Neural crest cell (in vitro differentiated cells): ENCODE results near the gene SUPT3H. TPM values are rescaled to one million over a fixed set of nuclear protein-coding genes. Genes with fewer than 3 reads are reported as not detected.

Experiments
- DNase-seq: peaks from one replicate; pipeline ENCODE4 v3.0.0; 2021; ENCODE audit warnings: low read depth, mixed read lengths, low spot score
- H3K27ac Mint-ChIP-seq: one replicate; pipeline ENCODE4 v1.8.0; 2021; ENCODE audit warnings: mild to moderate bottlenecking, mixed read lengths; ENCODE audit not compliant: unreplicated experiment
- H3K27me3 Mint-ChIP-seq: 2 replicates; pipeline ENCODE4 v1.8.0; 2021; ENCODE audit warnings: low read depth, mild to moderate bottlenecking, mixed read lengths
- H3K36me3 Mint-ChIP-seq: 2 replicates; pipeline ENCODE4 v1.8.0; 2021; ENCODE audit warnings: low read depth, mild to moderate bottlenecking, mixed read lengths
- H3K4me1 Mint-ChIP-seq: 2 replicates; pipeline ENCODE4 v1.8.0; 2021; ENCODE audit warnings: mixed read lengths
- H3K4me3 Mint-ChIP-seq: one replicate; pipeline ENCODE4 v1.8.0; 2021; ENCODE audit warnings: mild to moderate bottlenecking, mixed read lengths
- H3K9me3 Mint-ChIP-seq: 2 replicates; pipeline ENCODE4 v1.8.0; 2021; ENCODE audit warnings: mixed read lengths
- CTCF ChIP-seq: fragments of 200-600 bp; sonication (generic); conservative IDR thresholded peaks from 2 replicates; pipeline ENCODE4 v1.5.0; 2021; ENCODE audit warnings: antibody characterized with exemption, mild to moderate bottlenecking
- total RNA-seq: library from RNA; stranded (reverse); gene quantifications from 2 replicates; pipeline ENCODE4 v1.2.1, GENCODE V29; 2021

SUPT3H gene
- total RNA-seq, 1 donor from 2014 or later = 17.0 TPM

- Mint-ChIP-seq H3K4me1 (no peaks in the 10 kb centered on the region), H3K36me3 (no peaks in the 10 kb centered on the region), H3K27me3 (no peaks in the 10 kb centered on the region), H3K9me3 (no peaks in the 10 kb centered on the region), H3K4me3 (no peak overlapping the region), H3K27ac (no peak overlapping the region)
- DNase-seq = no peak
- TF ChIP-seq CTCF = no peak
Measured at GRCh38 chr6:45129051-45129450, 248.7 kb downstream of the SUPT3H start.

GRCh38 chr6:45127185-45127584, 250.5 kb downstream of the SUPT3H start:
- Mint-ChIP-seq H3K36me3 (no peaks in the 10 kb centered on the region), H3K4me1 (no peaks in the 10 kb centered on the region), H3K27me3 (no peaks in the 10 kb centered on the region), H3K27ac (no peak overlapping the region), H3K4me3 (no peak overlapping the region), H3K9me3 (no peaks in the 10 kb centered on the region)
- TF ChIP-seq CTCF = no peak
- no peak for DNase-seq

GRCh38 chr6:45126033-45126432, 251.7 kb downstream of the SUPT3H start:
- H3K27ac Mint-ChIP-seq = no peak overlapping the region

GRCh38 chr6:45123023-45123422, 254.7 kb downstream of the SUPT3H start:
- no peak overlapping the region for H3K4me3 Mint-ChIP-seq
- DNase-seq = no peak
- TF ChIP-seq CTCF = no peak
- H3K9me3 Mint-ChIP-seq = no peaks in the 10 kb centered on the region
- no peak overlapping the region for H3K27ac Mint-ChIP-seq
- peaks cover 3% of the 10 kb centered on the region for H3K4me1 Mint-ChIP-seq
- H3K27me3 Mint-ChIP-seq = no peaks in the 10 kb centered on the region
- H3K36me3 Mint-ChIP-seq = no peaks in the 10 kb centered on the region

More at GRCh38 chr6:45126033-45126432, 251.7 kb downstream of the SUPT3H start:
- H3K4me1 Mint-ChIP-seq = no peaks in the 10 kb centered on the region
- no peak for TF ChIP-seq CTCF
- DNase-seq = no peak
- H3K4me3 Mint-ChIP-seq = no peak overlapping the region
- no peaks in the 10 kb centered on the region for H3K9me3 Mint-ChIP-seq
- no peaks in the 10 kb centered on the region for H3K27me3 Mint-ChIP-seq
- H3K36me3 Mint-ChIP-seq = no peaks in the 10 kb centered on the region

GRCh38 chr6:45118754-45119153, 259.0 kb downstream of the SUPT3H start:
- Mint-ChIP-seq H3K27me3 (no peaks in the 10 kb centered on the region), H3K4me3 (no peak overlapping the region), H3K36me3 (no peaks in the 10 kb centered on the region), H3K4me1 (peaks cover 3% of the 10 kb centered on the region), H3K9me3 (no peaks in the 10 kb centered on the region), H3K27ac (no peak overlapping the region)
- no peak for TF ChIP-seq CTCF
- no peak for DNase-seq
